HepG2 (cell line): ENCODE measurements around the gene C19orf38. TPM values are rescaled to one million over a fixed set of nuclear protein-coding genes. Genes with fewer than 3 reads are reported as not detected.
A peak's percentile ranks its signal among the peaks of the same experiment; 100 is the strongest.

Experiments used
- KDM3A ChIP-seq: IDR thresholded peaks from 2 replicates; pipeline ENCODE4 v1.6.1; 2018; ENCODE audit warnings: low read depth, missing compliant biosample characterization
- RXRB ChIP-seq: IDR thresholded peaks from 2 replicates; pipeline ENCODE4 v1.6.1; 2016; ENCODE audit warnings: borderline replicate concordance, missing genetic modification reagents, missing compliant biosample characterization
- SIN3A ChIP-seq: IDR thresholded peaks from 2 replicates; pipeline ENCODE4 v1.6.1; 2011; ENCODE audit warnings: low read depth, mild to moderate bottlenecking, control low read depth, low read length, borderline replicate concordance
- SP1 ChIP-seq, 2 experiments: fragments of 450-650 bp in 1 of 2; sonication (generic) in 1 of 2; formaldehyde crosslinking in 1 of 2; IDR thresholded peaks; 2 replicates each; pipeline versions ENCODE4 v1.4.0 to v1.6.1; 2016 to 2020; ENCODE audit warnings: missing genetic modification reagents in 1 of 2
- SRSF4 ChIP-seq: fragments of 200-400 bp; formaldehyde crosslinking; IDR thresholded peaks from one replicate; pipeline ENCODE4 v1.6.1; 2018; ENCODE audit warnings: mild to moderate bottlenecking, low read depth, low read length, moderate library complexity; ENCODE audit not compliant: poor library complexity, severe bottlenecking
- ZBTB20 ChIP-seq: sonication (generic); formaldehyde crosslinking; IDR thresholded peaks from 2 replicates; pipeline ENCODE4 v1.8.1; 2023; ENCODE audit warnings: missing genetic modification reagents, low read depth, mild to moderate bottlenecking, borderline replicate concordance
- ZNF619 ChIP-seq: sonication (generic); formaldehyde crosslinking; IDR thresholded peaks from 2 replicates; pipeline ENCODE4 v1.4.0; 2020; ENCODE audit warnings: mild to moderate bottlenecking, missing genetic modification reagents
- ZNF768 ChIP-seq: sonication (generic); formaldehyde crosslinking; IDR thresholded peaks from 2 replicates; pipeline ENCODE4 v1.4.0; 2020; ENCODE audit warnings: missing genetic modification reagents
- polyA plus RNA-seq, 8 experiments: library from polyadenylated mRNA; depleted of rRNA in 3 of 8; stranded (reverse) in 7 of 8; unstranded in 1 of 8; fragments of >200 nt; fragmentation: Illumina TruSeq in 4 of 8; extraction: Trizol in 4 of 8; gene quantifications; 2 replicates each; pipeline versions ENCODE4 v1.2.1 to v1.2.3, GENCODE V29; 2011 to 2016; ENCODE audit warnings: low read depth in 4 of 8, missing spikeins in 1 of 8, mixed read lengths in 1 of 8; ENCODE audit not compliant: insufficient read depth in 1 of 8
- total RNA-seq, 5 experiments: library from RNA; depleted of rRNA; stranded (reverse); fragments of >200 nt; fragmentation: Illumina TruSeq; extraction: Trizol; gene quantifications; 2 replicates each; pipeline ENCODE4 v1.2.3, GENCODE V29; 2016; ENCODE audit warnings: low read depth in 1 of 5
- TF ChIP-seq, protein P1 (sequence below), 2 experiments: sonication (generic) in 1 of 2; formaldehyde crosslinking in 1 of 2; IDR thresholded peaks; 2 replicates each; pipeline versions ENCODE4 v1.4.0 to v1.6.1; 2016 to 2020; ENCODE audit warnings: borderline replicate concordance in 1 of 2, low read depth in 1 of 2, mild to moderate bottlenecking in 1 of 2, missing genetic modification reagents in 1 of 2
- TF ChIP-seq, protein P2 (sequence below): sonication (generic); formaldehyde crosslinking; IDR thresholded peaks from 2 replicates; pipeline ENCODE4 v1.4.0; 2020; ENCODE audit warnings: missing genetic modification reagents, borderline replicate concordance
- TF ChIP-seq, protein P3 (sequence below): sonication (generic); formaldehyde crosslinking; IDR thresholded peaks from 2 replicates; pipeline ENCODE4 v1.8.1; 2022; ENCODE audit warnings: low read depth, mild to moderate bottlenecking, missing genetic modification reagents
- TF ChIP-seq, protein P4 (sequence below): sonication (generic); formaldehyde crosslinking; IDR thresholded peaks from 2 replicates; pipeline ENCODE4 v1.4.0; 2020; ENCODE audit warnings: missing genetic modification reagents, borderline replicate concordance

Gene C19orf38
- total and polyA plus RNA-seq, 2 of the 13 experiments (the other 11 are each of a cell fraction or from before 2014, with no cell fraction given) = 0.11 TPM; not detected in 1

DNA sequence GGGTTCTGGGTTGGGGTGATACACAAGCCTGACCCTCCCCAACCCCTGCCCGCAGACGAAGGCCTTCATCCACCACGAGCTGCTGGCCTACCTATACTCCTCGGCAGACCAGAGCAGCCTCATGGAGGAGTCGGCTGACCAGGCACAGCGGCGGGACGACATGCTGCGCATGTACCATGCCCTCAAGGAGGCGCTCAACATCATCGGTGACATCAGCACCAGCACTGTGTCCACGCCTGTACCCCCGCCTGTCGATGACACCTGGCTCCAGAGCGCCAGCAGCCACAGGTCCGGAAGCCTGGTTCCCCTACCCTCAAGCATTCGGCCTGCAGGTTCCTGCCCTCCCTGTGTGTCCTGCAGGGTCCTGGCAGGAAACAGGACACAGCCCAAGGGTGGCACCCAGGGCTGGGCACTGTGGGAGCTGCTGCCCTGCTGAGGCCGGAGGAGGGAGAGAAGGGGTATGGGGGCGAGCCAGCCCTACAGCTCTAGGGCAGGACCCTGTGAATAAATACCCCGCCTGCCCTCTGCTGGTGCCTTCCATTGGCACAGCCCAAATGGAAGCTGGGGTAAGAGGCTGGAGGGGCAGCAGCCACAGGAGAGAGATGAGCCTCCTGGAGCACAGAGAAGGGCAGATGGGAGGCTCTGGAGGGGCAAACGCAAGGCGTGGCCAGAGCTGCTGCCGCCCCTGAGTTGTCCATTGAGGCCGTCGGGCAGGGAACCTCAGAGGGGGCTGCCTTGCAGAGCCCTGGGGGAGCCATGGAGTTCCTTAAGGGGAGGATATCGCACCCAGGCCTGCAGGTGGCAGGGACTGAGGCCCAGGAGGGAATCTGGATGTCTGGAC is 19.0 kb upstream of the C19orf38 start (continued):
- TF ChIP-seq, protein P1, sequence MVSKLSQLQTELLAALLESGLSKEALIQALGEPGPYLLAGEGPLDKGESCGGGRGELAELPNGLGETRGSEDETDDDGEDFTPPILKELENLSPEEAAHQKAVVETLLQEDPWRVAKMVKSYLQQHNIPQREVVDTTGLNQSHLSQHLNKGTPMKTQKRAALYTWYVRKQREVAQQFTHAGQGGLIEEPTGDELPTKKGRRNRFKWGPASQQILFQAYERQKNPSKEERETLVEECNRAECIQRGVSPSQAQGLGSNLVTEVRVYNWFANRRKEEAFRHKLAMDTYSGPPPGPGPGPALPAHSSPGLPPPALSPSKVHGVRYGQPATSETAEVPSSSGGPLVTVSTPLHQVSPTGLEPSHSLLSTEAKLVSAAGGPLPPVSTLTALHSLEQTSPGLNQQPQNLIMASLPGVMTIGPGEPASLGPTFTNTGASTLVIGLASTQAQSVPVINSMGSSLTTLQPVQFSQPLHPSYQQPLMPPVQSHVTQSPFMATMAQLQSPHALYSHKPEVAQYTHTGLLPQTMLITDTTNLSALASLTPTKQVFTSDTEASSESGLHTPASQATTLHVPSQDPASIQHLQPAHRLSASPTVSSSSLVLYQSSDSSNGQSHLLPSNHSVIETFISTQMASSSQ (IDR thresholded peaks at IDR 0.05; ENCODE audit: low read depth) = no peak
- TF ChIP-seq, protein P1 (CRISPR knock-in tag; IDR thresholded peaks at IDR 0.05; ENCODE audit: borderline replicate concordance) = no peak
- TF ChIP-seq SP1 (IDR thresholded peaks at IDR 0.05) = no peak
- TF ChIP-seq SP1 (CRISPR knock-in tag; IDR thresholded peaks at IDR 0.05) = no peak
- no peak for TF ChIP-seq KDM3A
- TF ChIP-seq SIN3A = no peak
- TF ChIP-seq ZBTB20 (CRISPR knock-in tag) = no peak
- TF ChIP-seq, protein P2, sequence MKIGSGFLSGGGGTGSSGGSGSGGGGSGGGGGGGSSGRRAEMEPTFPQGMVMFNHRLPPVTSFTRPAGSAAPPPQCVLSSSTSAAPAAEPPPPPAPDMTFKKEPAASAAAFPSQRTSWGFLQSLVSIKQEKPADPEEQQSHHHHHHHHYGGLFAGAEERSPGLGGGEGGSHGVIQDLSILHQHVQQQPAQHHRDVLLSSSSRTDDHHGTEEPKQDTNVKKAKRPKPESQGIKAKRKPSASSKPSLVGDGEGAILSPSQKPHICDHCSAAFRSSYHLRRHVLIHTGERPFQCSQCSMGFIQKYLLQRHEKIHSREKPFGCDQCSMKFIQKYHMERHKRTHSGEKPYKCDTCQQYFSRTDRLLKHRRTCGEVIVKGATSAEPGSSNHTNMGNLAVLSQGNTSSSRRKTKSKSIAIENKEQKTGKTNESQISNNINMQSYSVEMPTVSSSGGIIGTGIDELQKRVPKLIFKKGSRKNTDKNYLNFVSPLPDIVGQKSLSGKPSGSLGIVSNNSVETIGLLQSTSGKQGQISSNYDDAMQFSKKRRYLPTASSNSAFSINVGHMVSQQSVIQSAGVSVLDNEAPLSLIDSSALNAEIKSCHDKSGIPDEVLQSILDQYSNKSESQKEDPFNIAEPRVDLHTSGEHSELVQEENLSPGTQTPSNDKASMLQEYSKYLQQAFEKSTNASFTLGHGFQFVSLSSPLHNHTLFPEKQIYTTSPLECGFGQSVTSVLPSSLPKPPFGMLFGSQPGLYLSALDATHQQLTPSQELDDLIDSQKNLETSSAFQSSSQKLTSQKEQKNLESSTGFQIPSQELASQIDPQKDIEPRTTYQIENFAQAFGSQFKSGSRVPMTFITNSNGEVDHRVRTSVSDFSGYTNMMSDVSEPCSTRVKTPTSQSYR (CRISPR knock-in tag) = no peak
- TF ChIP-seq, protein P3, sequence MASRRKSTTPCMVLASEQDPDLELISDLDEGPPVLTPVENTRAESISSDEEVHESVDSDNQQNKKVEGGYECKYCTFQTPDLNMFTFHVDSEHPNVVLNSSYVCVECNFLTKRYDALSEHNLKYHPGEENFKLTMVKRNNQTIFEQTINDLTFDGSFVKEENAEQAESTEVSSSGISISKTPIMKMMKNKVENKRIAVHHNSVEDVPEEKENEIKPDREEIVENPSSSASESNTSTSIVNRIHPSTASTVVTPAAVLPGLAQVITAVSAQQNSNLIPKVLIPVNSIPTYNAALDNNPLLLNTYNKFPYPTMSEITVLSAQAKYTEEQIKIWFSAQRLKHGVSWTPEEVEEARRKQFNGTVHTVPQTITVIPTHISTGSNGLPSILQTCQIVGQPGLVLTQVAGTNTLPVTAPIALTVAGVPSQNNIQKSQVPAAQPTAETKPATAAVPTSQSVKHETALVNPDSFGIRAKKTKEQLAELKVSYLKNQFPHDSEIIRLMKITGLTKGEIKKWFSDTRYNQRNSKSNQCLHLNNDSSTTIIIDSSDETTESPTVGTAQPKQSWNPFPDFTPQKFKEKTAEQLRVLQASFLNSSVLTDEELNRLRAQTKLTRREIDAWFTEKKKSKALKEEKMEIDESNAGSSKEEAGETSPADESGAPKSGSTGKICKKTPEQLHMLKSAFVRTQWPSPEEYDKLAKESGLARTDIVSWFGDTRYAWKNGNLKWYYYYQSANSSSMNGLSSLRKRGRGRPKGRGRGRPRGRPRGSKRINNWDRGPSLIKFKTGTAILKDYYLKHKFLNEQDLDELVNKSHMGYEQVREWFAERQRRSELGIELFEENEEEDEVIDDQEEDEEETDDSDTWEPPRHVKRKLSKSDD (CRISPR knock-in tag) = no peak
- no peak for TF ChIP-seq ZNF619 (CRISPR knock-in tag)
- TF ChIP-seq RXRB = no peak
- TF ChIP-seq SRSF4 = no peak
- TF ChIP-seq, protein P4, sequence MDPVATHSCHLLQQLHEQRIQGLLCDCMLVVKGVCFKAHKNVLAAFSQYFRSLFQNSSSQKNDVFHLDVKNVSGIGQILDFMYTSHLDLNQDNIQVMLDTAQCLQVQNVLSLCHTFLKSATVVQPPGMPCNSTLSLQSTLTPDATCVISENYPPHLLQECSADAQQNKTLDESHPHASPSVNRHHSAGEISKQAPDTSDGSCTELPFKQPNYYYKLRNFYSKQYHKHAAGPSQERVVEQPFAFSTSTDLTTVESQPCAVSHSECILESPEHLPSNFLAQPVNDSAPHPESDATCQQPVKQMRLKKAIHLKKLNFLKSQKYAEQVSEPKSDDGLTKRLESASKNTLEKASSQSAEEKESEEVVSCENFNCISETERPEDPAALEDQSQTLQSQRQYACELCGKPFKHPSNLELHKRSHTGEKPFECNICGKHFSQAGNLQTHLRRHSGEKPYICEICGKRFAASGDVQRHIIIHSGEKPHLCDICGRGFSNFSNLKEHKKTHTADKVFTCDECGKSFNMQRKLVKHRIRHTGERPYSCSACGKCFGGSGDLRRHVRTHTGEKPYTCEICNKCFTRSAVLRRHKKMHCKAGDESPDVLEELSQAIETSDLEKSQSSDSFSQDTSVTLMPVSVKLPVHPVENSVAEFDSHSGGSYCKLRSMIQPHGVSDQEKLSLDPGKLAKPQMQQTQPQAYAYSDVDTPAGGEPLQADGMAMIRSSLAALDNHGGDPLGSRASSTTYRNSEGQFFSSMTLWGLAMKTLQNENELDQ (CRISPR knock-in tag) = no peak
- TF ChIP-seq ZNF768 = peak; percentile 45; the same call in 1 of the 2 replicates
